Right lung (tissue), 5 donors: Measurements from ENCODE around the gene AREL1. TPM values are rescaled to one million over a fixed set of nuclear protein-coding genes. Genes with fewer than 3 reads are reported as not detected.

Experiments
- DNase-seq, 2 donors: peaks; one replicate each; pipeline ENCODE4 v3.0.0-alpha.2; 2013
- polyA plus RNA-seq, 5 donors: library from polyadenylated mRNA; unstranded; fragments of 120-200 nt; gene quantifications; one replicate each; pipeline versions ENCODE4 v1.2.1 to v1.2.3, GENCODE V29; 2013; ENCODE audit warnings: inconsistent platforms in 1 of 5, low replicate concordance in 1 of 5; ENCODE audit not compliant: insufficient read length in 5 of 5, insufficient read depth in 1 of 5

The AREL1 gene
- polyA plus RNA-seq, 5 donors = 23.1 to 30.0 (median 25.3) TPM

DNA sequence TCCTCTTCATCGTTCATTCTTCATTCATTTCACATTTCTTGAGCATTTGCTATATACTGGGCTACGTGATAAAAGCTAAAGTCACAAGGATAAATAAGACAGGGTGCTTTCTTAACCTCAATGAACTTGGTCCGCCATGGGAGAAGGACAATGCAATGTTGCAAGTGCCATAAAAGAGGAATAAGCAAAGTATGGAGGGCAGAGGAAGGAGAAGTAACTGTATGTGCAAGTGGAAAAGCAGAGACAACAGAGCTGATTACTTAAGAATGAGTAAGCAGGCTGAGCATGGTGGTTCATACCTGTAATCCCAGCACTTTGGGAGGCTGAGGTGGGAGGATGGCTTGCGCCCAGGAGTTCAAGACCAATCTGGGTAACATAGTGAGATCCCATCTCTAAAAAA is 14.4 kb downstream of the AREL1 start:
- no peak for DNase-seq

DNA sequence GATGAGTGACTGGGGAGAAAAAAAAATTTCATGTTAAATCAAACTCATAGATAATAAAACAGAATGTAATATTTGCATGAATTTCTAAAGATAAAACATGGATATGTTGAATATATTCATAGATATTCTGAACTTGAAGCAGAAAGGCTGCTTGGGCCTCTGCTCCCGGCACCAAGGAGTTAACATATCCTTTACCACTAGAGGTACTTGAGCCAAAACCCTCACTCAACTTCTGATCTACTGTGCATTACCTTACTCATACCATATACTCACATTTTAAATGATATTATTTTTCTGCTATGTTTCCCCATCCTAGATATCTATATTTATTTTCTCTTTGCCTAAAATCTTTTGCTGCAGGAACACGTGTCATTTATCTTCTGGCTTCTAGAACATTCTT is 14.9 kb downstream of the AREL1 start:
- no peak for DNase-seq

DNA sequence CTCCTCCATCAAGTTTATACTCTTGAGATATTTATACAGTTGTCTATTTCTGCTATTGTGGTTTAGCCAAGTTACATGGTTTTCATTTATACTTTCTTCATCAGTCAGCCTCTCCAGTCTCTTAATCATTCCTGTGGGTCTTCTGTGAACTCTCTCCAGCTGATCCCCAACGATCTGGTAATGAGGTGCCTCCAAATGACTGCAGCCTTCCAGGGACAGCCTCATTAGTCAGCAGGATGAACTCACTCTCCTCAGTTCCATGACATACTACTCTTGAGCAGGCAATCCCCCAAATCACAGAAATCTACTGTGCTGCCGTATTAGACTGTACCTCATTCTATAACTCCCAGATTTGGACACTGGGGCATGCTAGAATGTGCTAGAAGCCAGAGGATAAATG is 15.3 kb downstream of the AREL1 start:
- peak; percentile 90 to 94 for DNase-seq

DNA sequence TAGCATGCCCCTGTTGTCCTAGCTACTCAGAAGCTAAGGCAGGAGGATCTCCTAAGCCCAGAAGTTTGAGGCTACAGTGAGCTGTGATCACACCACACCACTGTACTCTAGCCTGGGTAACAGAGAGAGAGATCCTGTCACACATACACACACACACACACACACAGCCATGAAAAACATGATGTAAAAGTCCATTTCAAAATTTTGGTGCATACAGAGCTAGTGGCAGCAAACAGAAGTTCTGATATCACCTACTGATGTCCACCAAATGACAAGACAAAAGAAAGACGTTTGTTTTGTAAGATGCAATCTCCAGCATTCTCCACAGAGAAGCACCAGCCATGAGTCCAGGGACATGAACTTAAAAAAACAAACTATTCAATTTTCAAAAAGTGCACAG is 15.9 kb downstream of the AREL1 start:
- no peak for DNase-seq

DNA sequence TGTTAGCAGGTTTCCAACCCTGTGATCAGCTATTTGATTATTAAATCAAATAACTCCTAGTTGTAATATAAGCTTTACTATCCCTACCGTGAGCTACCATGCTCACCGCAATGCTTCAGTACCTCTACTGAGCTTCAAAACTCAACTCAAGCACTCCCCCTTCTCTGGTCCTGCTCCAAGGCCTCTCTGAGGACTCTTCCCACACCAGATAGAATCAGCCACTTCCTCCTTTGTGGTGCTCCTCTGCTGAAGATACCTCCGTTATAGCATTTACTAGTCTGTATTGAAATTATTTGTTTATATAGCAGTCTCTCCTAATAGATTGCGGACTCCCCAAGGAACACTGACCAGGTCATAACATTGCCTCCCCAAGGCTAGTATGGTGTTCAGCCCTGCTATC is 17.5 kb downstream of the AREL1 start:
- DNase-seq = no peak

DNA sequence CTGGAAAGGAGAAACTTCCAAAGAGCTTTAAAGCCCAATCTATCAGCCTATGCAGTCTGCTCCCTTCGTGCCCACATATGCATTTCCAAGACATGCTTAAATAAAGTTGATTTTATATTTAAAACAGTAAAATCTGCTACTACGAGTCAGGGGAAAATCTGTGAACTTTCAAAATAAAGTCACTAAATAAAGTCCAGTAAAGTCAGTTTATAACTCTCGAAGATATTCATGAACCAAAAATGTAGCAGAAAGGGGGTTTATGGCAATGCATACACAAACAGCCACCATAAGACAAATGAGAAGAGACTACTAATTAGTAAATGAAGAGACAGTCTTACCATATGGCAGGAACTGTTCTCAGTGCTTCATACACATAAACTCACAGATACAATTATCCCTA is 19.7 kb downstream of the AREL1 start:
- no peak for DNase-seq

DNA sequence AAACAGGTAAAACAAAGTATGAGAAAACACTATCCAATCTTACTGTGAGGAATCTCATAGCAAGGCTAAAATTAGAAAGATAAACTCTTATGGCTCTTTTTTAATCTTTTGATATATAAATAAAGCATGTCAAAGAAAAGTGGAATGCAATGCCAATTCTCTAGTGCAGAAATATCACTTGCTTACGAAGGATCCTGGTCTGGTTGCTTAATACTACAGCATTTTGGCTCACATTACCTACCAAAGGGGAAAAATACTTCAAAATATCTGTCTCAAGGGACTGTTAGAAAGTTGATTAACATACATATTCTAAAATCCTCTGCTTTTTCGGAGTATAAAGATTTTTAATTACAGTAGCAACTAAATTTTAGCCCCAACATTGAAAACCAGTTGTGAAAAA is 21.4 kb downstream of the AREL1 start:
- no peak for DNase-seq

DNA sequence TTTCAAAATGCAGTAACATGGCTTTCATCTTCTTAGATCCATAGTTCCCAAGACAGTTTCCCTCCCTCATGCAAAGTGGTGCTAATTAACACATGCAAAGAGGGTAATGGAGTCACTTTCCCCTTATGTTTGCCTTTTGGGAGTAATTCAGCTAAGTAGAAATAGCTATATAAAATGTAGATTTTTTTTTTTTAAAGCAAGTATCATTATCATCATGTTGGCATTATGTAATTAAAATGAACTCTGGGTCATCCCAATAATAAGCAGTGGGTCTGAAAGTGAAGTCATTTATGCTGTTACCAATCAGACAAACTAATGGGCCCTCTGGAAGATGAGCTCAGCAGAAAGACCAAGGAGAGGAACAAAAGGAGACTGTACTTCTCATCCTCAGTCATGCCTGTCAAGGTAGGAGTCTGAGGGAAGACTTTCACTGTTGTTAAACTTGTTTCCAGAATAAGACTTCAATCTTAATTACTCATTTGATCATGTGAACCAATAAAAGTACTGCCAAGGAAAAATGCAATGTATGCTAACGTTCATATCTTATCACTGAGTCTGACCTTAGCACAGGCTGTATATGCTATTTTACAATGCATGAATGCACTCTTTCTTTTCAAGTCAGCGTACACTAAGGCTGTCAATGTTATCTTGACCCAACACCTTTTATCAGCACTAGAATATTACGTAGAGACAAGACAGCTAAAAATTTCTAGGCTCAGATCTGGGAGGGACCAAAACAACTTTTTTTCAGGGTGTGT is 26.8 kb downstream of the AREL1 start:
- DNase-seq = no peak

DNA sequence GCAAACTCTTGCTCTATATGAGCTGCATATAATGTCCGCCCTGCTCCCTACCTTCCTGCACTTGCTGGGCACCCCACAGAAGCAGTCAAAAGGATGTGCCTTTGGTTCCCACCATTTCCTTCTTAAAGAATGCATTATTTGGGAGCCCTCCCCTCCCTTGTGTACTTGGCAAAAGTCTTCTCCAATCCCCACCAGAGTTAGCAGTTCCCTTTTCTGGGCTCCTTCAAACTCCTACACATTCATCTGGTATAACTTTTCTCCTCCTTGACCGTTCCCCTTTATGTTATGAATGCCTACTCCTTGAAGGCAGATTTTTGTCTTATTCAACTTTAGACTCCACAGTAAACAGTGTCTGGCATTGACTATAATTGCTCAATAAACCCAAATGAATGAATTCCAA is 27.8 kb downstream of the AREL1 start:
- DNase-seq = no peak

DNA sequence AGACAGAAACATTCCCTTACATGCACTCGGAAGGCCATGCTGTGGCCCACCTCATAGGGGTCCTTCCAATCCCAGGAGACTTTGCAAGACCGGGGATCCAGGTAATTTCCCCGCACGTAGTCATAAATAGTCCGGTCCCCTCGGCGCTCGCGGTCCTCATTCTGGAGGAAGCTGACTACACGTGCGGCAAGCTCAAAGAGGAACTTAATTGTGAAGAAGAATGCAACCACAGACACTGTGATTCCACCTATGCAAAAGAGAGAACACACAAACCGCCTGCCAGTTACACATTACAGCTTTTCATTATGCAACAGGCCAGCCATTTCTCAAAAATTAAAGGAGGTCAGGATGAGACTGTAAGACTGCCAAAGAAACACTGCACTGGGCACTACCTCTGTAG is 28.4 kb downstream of the AREL1 start:
- DNase-seq = no peak

DNA sequence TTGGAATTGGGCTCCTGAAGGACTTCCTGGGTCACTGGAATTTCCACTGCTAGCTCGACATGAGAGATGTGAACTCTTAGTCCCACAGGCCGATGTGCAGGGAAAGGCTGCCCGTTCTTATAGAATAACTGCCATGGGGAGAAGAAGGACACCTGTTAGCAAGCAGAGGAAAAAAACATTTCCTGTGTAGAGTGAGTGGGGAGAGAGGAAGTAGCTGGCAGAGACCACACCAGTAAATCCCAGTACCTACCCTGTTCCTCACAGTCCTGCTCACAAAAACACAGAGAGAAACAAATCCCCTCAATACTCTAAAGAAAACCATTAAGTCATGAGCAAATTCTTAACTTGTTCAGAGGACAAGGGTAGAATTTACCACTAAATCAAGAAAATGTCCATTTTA is 29.5 kb downstream of the AREL1 start:
- no peak for DNase-seq

DNA sequence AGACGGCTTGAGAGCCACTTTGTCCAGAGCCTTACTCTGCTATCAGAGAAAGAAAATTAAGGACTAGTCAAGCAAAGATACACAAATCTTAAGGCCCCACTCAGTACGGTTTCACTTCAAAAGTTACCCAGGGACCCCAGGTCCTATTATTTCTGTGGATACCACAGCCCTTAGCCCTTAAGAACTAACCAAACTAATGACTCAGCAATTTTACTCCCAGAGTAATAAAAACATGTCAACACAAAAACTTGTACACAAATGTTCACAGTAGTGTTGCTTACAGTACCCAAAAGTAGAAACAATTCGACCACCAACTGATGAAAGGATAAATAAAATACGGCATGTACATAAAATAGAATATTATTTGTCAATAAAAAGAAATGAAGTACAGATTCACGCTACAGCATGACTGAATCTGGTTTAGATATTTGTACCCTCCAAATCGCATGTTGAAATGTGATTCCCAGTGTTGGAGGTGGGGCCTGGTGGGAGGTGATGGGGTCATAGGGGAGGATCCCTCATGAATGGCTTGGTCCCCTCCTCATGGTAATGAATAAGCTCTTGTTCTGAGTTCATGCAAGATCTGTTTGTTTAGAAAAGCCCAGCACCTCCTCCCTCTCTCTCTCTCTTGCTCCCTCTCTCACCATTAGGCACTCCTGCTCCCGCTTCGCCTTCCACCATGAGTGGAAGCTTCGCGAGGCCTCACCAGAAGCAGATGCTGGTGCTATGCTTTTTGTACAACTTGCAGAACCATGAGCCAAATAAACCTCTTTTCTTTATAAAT is 30.5 kb downstream of the AREL1 start:
- no peak for DNase-seq

DNA sequence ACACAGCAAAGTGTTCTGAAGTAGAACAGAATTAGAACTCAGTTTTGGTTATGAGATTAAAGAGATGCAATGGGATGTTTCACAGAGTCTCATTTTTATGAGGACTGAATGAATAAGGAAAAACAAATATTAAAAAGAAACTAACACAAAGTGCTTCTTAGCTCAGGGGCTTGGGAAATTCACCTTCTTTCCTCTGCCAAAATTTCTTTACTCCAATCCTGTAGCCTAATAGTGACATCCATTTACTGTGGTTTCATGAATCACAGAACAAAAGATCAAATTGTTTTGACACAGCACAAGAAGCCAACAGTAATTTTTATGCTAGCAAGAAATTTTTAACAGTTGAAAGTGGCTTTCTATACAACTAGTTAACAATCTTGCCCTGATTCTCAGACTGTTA is 37.7 kb downstream of the AREL1 start:
- DNase-seq = no peak

DNA sequence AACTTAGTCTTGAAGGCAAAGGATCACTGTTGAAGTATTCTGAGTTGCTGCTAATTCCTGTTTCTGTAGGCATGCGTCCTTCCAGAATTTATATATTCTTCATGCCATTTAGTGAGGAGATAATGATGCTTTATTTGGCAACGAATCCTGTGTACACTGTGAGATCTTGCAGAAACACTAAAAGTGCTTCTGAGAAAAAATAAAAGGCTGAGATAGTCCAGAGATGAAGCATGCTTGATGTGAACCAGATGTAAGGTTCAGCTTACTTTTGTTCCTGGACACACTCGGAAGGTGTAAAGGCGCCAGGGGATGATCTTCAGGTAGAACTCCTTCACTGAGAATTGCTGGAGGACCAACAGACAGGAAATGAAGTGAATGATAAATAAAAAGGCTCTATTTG is 39.1 kb downstream of the AREL1 start:
- no peak for DNase-seq

DNA sequence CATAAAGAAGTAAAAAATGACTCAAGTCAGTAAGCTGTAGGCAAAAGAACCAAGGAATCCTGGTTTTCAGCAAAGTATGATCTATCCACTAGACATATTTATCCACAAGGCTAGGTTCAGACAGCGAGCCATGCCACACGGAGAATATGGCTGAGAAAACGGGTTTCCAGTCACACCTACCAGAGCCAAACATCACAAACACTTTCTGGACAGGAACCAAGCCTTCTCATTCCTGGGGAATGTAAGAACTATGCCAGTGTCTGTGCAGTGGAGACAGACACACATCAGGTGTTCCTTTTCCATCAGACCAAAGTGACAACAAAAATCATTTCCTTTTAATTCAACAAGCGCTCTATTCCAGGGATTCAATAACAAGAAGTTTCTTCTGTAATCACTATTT is 41.1 kb downstream of the AREL1 start:
- no peak for DNase-seq

DNA sequence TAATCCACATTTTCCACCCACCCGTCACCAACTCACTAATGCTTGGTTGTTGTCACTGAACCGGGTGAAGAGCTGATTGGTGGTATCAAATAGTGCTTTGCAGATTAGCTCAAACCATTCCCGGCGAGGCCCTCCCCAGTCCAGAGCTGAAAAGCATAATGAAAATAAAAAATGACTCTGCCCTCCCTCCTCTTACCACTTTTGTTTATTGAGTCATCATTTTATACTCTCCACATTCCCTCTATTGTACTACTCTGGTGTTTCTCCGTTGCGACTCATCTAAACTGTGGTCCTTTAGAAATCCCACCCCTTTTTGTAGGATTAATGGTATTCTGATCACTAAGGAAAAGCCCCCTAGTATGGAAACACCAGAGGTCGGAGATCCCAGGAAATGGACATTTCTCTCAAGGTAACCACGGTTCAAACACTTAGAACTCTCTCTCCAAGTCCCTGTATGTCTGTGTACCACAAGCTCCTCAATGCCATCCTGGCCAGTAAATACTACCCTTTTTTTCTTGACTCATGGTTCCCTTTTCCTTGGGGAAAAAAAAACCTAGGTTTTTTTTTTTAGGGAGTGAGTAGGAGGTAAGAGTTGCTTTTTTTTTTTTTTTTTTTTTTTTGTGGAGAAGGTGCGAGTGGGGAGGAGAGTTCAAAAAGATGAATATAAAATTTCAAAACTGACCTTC is 42.0 kb downstream of the AREL1 start:
- no peak for DNase-seq

DNA sequence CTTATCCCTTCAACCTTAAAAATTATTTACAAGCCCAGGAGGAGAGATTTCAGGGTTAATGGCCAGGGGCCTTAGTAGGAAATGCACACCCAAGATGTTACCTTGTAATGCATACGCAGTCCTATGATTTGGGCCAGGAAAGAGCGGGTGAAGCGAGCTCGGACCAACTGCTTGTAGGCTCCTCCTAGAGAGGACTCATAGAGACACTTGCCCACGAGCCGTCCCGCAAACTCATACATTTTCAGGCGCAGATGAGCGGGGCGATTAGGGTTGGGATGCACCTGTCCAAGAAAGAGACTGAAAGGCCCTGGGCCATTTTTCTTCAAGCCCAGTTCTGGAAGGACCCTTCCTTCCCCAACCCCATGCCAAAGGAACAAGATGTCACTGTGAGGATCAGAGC is 43.0 kb downstream of the AREL1 start:
- DNase-seq = no peak

DNA sequence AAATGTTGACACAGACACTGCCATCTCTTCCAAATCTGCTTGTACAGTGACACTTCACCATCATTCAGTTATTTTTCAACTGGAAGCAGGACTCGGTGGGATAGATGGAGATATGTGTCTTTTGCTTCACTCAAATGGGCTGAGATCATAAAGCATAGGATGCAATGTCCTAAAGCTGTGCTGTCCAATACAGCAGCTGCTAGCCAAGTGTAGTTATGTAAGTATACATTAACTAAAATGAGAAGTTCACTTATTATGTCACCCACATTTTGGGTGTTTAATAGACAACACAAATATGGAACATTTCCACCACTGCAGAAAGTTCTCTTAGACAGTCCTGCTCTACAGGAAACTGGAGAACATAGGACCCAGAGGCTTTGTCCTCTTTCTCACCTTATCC is 43.6 kb downstream of the AREL1 start:
- DNase-seq = no peak

DNA sequence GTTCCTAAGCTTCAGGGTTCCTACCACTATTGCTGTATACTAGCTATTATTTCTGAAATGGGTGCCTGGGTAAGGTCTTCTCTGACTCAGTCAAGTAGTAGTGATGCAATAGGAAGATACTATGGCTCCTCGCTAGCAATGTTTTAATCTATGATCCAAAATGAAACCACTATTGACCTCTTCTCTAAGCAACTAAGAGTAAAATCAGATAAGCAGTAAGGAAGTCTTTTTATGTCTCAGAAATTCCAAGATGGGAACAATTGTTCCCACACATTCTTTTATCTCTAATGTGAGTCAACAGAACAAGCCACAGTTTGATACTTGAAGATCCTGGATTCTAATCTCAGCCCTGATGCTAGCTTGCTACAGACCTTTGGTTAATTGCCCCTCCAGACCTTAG is 45.1 kb downstream of the AREL1 start:
- no peak for DNase-seq

DNA sequence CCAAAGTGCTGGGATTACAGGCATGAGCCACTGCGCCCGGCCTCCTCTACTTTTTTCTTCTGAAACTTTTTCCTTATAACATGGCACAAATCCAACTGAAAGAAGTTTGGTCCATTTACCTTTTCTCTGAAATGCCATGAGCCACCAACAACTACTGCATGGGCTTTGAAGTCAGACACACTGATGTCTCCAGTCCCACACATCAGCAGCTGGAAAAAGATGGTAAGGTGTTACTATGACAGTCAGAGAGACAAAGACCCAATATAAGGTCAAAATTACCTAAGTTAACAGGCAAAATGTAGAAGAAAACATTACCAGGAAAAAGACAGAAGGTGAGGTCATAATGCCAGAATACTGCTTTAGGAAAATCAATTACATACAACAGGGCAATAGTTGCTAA is 48.2 kb downstream of the AREL1 start:
- no peak for DNase-seq

DNA sequence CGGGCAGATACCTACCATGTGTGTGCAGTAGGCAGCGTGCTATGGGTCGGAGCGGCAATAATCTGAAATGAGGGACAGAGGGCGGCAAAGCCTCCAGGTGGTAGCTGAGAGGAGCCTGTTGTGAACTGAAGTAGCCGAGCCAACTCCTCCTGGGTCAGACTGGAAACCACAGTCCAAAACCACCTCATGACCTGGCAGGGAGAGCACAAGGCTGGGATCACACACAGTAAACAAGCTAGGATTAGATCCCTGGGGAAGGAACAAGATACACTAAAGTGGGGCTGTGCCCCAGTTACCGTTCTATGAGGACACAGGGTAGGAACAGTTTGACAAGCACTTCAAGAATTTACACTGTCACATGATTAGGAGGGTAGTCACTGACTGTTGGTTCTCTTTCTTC is 49.0 kb downstream of the AREL1 start:
- no peak for DNase-seq

DNA sequence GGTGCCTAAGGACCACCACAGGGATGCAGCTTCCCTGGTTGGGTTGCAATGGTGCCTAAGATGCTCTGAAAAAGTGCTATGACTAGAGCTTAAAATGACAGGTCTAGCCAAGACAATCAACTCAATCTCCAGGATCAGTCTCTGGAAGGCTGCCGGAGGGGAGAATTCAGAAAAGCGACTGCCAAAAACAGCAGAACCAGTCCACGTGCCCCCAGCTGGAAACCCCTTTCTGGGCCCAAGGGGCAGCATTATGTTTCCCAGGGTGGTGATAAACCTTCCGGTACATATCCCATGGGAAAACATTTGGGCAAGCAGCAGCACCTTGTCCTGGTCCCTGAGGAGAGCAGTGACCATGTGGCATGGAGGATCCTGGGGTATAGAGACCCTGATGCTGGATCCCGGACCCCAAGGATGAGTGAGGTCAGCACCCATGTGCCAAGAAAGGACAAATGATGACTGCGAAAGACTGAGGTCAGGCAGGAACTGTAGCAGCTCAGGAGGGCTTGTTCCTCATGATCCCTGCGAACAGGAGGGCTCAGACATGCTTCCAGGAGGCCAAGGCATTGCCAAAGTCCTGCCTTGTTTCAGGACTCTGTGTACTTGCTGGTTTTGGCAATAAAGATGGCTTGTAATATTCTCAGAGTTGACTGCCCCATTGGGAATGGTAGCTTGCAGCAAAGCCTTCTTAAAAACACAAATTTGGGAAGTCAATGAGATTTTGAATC is 51.0 kb downstream of the AREL1 start:
- no peak for DNase-seq
